ENCODE data around the gene CFAP47.
"Not testable (repeated sequence)": the region's sequence is repeated elsewhere in the genome, so short reads cannot be mapped to it uniquely, and the experiment has no call there.

DNA sequence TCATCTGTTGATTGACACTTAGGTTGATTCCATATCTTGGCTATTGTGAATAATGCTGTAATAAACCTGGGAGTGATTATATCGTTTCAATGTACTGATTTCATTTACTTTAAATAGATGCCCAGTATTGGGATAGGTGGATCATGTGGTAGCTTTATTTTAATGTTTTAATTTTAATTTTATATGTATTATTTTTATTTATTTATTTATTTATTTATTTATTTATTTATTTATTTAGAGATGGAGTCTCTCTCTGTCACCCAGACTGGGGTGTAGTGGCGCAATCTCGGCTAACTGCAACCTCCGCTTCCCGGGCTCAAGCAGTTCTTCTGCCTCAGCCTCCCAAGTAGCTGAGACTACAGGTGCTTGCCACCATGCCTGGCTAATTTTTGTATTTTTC, 155.5 kb downstream of the CFAP47 start:
- TF ChIP-seq, protein P1, sequence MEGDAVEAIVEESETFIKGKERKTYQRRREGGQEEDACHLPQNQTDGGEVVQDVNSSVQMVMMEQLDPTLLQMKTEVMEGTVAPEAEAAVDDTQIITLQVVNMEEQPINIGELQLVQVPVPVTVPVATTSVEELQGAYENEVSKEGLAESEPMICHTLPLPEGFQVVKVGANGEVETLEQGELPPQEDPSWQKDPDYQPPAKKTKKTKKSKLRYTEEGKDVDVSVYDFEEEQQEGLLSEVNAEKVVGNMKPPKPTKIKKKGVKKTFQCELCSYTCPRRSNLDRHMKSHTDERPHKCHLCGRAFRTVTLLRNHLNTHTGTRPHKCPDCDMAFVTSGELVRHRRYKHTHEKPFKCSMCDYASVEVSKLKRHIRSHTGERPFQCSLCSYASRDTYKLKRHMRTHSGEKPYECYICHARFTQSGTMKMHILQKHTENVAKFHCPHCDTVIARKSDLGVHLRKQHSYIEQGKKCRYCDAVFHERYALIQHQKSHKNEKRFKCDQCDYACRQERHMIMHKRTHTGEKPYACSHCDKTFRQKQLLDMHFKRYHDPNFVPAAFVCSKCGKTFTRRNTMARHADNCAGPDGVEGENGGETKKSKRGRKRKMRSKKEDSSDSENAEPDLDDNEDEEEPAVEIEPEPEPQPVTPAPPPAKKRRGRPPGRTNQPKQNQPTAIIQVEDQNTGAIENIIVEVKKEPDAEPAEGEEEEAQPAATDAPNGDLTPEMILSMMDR (IDR thresholded peaks at IDR 0.05), result not testable (repeated sequence)
- not testable (repeated sequence) for TF ChIP-seq POLR2A (IDR thresholded peaks at IDR 0.05)
